GM12892 (cell line): Measurements from ENCODE around the gene NAA16.

Experiments
- POLR2A ChIP-seq: IDR thresholded peaks from 2 replicates; pipeline ENCODE4 v1.6.1; 2011; ENCODE audit warnings: low read depth, low read length, control low read depth
- POLR2AphosphoS5 ChIP-seq: IDR thresholded peaks from 2 replicates; pipeline ENCODE4 v1.6.1; 2011; ENCODE audit warnings: low read depth, low read length, control low read depth
- TAF1 ChIP-seq: IDR thresholded peaks from 2 replicates; pipeline ENCODE4 v1.6.1; 2011; ENCODE audit warnings: low read depth, mild to moderate bottlenecking, control low read depth, low read length, borderline replicate concordance

GRCh38 chr13:41295973-41296372 lies 15.1 kb upstream of the NAA16 start:
- no peak for TF ChIP-seq POLR2A
- no peak for TF ChIP-seq TAF1
- no peak for TF ChIP-seq POLR2AphosphoS5
